ENCODE results near the gene TENM4. TPM values are rescaled to one million over a fixed set of nuclear protein-coding genes. Genes with fewer than 3 reads are reported as not detected.

Gene TENM4
- polyA plus RNA-seq, 1 donor from 2014 or later = 16.8 TPM

- no peak overlapping the region for H3K9ac ChIP-seq (ENCODE audit: low read length)
- peaks cover 2% of the 10 kb centered on the region for H3K79me2 ChIP-seq (replicated peaks; ENCODE audit: insufficient read depth, low read length)
- H3K4me3 ChIP-seq (ENCODE audit: low read length) = no peak overlapping the region
- no peaks in the 10 kb centered on the region for H3F3A ChIP-seq (ENCODE audit: insufficient read depth, low read length, poor library complexity, severe bottlenecking)
- H4K20me1 ChIP-seq (ENCODE audit: insufficient read depth) = no peaks in the 10 kb centered on the region
- no peak overlapping the region for H3K4me2 ChIP-seq (ENCODE audit: low read length)
- H3K27ac ChIP-seq (ENCODE audit: low read length) = no peak overlapping the region
- H3K27me3 ChIP-seq (ENCODE audit: insufficient read depth, low read depth, low read length) = no peaks in the 10 kb centered on the region
- H2AFZ ChIP-seq (ENCODE audit: low read depth, low read length) = no peak overlapping the region
- no peak for TF ChIP-seq EP300 (conservative IDR thresholded peaks at IDR 0.05; ENCODE audit: poor library complexity, severe bottlenecking)
- no peak for TF ChIP-seq MXI1 (conservative IDR thresholded peaks at IDR 0.05; ENCODE audit: poor library complexity, severe bottlenecking)
- no peak for TF ChIP-seq EZH2 (IDR thresholded peaks at IDR 0.05; ENCODE audit: borderline replicate concordance, insufficient read depth, low read length, poor library complexity, severe bottlenecking)
- TF ChIP-seq TAF1 (IDR thresholded peaks at IDR 0.05; ENCODE audit: low read depth) = no peak
- no peak for TF ChIP-seq SMC3 (conservative IDR thresholded peaks at IDR 0.05; ENCODE audit: poor library complexity)
- no peak for TF ChIP-seq CTCF (IDR thresholded peaks at IDR 0.05; ENCODE audit: poor library complexity, severe bottlenecking)
- no peak for TF ChIP-seq REST (IDR thresholded peaks at IDR 0.05; ENCODE audit: borderline replicate concordance)
- TF ChIP-seq POLR2AphosphoS5 (IDR thresholded peaks at IDR 0.05) = no peak
- TF ChIP-seq RAD21 (conservative IDR thresholded peaks at IDR 0.05) = no peak
- H3K9me2 ChIP-seq (ENCODE audit: insufficient read depth, low read length) = no peaks in the 10 kb centered on the region
- no peaks in the 10 kb centered on the region for H3K9me3 ChIP-seq (ENCODE audit: low read length)
- no peaks in the 10 kb centered on the region for H3K36me3 ChIP-seq (ENCODE audit: insufficient read depth, low read length)
Measured at GRCh38 chr11:79184285-79184684, 256.5 kb downstream of the TENM4 start.

GRCh38 chr11:79182794-79183193 is 258.0 kb downstream of the TENM4 start:
- H3K4me2 ChIP-seq (ENCODE audit: low read length) = no peak overlapping the region

More at GRCh38 chr11:79182794-79183193, 258.0 kb downstream of the TENM4 start:
- no peak overlapping the region for H3K4me3 ChIP-seq (ENCODE audit: low read length)
- no peak overlapping the region for H3K9ac ChIP-seq (ENCODE audit: low read length)
- H3K9me2 ChIP-seq (ENCODE audit: insufficient read depth, low read length) = no peaks in the 10 kb centered on the region
- H4K20me1 ChIP-seq (ENCODE audit: insufficient read depth) = no peaks in the 10 kb centered on the region
- no peaks in the 10 kb centered on the region for H3K36me3 ChIP-seq (ENCODE audit: insufficient read depth, low read length)
- no peaks in the 10 kb centered on the region for H3K27me3 ChIP-seq (ENCODE audit: insufficient read depth, low read depth, low read length)
- no peak overlapping the region for H2AFZ ChIP-seq (ENCODE audit: low read depth, low read length)
- peaks cover 4% of the 10 kb centered on the region for H3K79me2 ChIP-seq (replicated peaks; ENCODE audit: insufficient read depth, low read length)
- no peaks in the 10 kb centered on the region for H3K9me3 ChIP-seq (ENCODE audit: low read length)
- H3K27ac ChIP-seq (ENCODE audit: low read length) = no peak overlapping the region
- TF ChIP-seq EZH2 (IDR thresholded peaks at IDR 0.05; ENCODE audit: borderline replicate concordance, insufficient read depth, low read length, poor library complexity, severe bottlenecking) (no peak), REST (IDR thresholded peaks at IDR 0.05; ENCODE audit: borderline replicate concordance) (no peak), CTCF (IDR thresholded peaks at IDR 0.05; ENCODE audit: poor library complexity, severe bottlenecking) (no peak), POLR2AphosphoS5 (IDR thresholded peaks at IDR 0.05) (no peak), EP300 (conservative IDR thresholded peaks at IDR 0.05; ENCODE audit: poor library complexity, severe bottlenecking) (no peak), MXI1 (conservative IDR thresholded peaks at IDR 0.05; ENCODE audit: poor library complexity, severe bottlenecking) (no peak), TAF1 (IDR thresholded peaks at IDR 0.05; ENCODE audit: low read depth) (no peak), RAD21 (conservative IDR thresholded peaks at IDR 0.05) (no peak), SMC3 (conservative IDR thresholded peaks at IDR 0.05; ENCODE audit: poor library complexity) (no peak)
- H3F3A ChIP-seq (ENCODE audit: insufficient read depth, low read length, poor library complexity, severe bottlenecking) = no peaks in the 10 kb centered on the region
